HUDEP-2 (cell line): Measurements from ENCODE around the gene CHRNB4.

Experiments used
- DNase-seq, 76 experiments: peaks; one replicate each; lab custom pipeline; 2025; ENCODE audit not compliant: unreplicated experiment in 76 of 76; lab: John Stamatoyannopoulos, UW

Gene CHRNB4

GRCh38 chr15:78671626-78672211 lies 30.7 kb upstream of the CHRNB4 start:
- DNase-seq = peak in 4 of 76 experiments; percentile 1 to 7 (median 2)

DNA sequence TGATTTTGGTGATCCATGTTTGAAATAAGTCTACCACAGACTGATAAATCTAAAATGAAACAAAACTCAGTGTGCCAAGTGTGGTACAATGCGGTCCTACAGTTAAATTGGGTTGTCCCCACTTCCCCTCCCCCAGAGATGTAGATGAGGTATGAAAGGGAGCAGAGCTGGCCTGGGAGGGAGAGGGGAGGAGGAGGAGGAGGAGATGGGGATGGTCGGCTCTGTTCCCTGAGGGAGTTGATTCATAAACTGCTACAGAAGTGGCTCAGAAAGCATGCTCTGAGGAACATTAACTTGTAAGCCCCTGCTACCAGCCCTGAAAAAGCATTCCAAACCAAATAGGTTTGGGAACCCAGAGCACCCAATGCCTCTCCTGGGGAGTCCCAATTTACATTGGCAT lies 28.0 kb upstream of the CHRNB4 start:
- DNase-seq = no peak

GRCh38 chr15:78667578-78668236 lies 26.7 kb upstream of the CHRNB4 start:
- no peak for DNase-seq

DNA sequence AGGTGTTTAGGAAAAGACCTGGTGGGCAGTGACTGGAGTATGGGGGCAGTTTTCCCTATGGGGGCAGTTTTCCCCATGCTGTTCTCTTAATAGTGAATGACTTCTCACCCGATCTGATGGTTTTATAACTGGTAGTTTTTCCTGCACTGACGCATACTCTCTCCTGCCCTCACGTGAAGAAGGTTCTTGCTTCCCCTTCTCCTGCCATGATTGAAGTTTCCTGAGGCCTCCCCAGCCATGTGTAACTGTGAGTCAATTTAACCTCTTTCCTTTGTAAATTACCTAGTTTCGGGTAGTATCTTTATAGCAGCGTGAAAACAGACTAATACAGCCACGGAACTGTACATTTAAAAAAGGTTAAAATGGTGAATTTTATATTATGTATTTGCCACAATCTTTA lies 25.0 kb upstream of the CHRNB4 start:
- DNase-seq = no peak

DNA sequence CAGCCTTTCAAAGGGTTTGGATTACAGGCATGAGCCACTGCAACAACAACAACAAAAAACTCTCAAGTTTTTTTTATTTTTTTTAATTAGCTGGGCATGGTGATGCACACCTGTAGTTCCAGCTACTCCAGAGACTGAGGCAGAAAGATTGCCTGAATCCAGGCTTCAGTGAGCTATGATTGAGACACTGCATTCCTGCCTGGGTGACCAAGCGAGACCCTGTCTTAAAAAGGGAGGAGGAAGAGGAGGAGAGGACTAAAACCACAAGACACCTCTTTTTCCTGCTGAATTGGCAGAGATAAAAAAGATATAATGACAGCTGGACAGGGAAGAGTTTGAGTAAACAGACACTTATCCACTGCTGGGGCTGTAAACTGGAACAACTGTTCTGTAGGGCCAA lies 22.7 kb upstream of the CHRNB4 start:
- DNase-seq = no peak

DNA sequence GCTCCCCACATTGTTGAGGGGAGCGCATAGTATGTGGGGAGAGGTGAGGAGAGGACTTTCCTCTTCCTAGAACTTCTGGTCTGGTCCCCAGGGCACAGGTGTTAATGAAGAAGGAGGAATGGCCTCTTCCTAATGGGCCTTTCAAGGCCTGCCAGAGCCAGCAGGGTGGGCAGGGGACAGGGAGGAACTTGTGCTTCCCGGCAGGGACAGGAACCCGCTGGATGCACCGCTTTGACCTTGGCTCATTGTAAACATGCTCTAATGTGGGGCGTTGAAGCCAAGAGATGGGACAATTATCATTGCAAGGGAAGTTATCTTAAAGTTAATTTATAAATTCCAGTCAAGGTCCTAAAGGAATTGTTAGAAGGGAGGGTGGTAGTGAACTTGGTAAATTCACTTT lies 21.0 kb upstream of the CHRNB4 start:
- DNase-seq = no peak

GRCh38 chr15:78661001-78661400 lies 20.0 kb upstream of the CHRNB4 start:
- no peak for DNase-seq

- no peak for DNase-seq
These were observed 19.6 kb upstream of the CHRNB4 start for GRCh38 chr15:78660584-78660983.

- DNase-seq = no peak
These were observed 17.8 kb upstream of the CHRNB4 start for GRCh38 chr15:78658823-78659222.

DNA sequence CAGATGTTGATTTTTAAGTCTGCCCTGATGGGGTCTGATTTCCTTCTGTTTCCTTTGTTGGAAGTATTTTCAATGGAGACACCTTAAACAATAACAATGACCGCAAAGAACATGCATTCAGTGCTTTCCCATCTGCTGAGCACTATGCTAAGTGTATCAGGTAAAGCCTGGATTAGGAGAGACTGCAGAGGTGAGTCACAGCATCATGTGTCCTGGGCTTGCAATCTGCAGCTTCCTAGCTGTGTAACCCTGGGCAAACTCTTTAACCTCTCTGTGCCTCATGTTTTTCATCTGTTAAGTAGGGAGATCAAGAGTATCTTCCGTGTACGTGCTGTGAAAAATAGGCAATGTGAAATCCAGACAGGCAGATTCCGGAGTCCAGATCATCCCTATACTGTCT lies 13.3 kb upstream of the CHRNB4 start:
- DNase-seq = no peak

DNA sequence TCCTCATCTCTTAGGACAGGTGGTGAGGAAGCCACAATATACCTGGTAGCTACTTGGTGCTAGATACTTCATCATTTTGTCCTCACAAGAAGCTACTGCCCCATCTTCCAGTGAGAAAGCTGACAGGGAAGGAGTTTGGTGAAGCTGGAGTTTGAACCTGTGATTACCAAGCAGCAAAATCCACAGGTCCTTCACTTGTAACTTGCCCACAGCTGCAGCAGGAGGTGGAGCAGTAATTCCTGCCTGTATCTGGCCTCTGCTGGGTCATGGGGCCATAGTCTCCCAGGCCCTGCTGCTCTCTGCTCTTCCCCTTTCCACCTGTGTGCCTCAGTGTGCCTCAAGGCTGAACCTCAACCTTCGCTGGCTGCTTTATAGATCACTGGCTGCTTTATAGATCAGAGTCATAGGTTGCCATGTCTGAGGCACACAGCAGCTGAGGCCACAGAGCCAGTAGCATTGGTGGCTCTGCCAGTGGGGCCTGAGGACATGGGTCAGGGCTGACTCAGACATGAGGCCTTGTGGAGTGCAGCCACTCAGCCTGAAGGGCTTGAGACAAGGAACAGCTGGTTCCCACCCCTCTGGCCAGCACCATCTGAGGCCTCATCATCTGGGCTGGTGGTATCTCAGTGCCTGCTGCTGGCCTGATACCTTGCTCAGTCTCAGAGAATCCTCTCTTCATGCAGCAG lies 11.1 kb upstream of the CHRNB4 start:
- DNase-seq = no peak

DNA sequence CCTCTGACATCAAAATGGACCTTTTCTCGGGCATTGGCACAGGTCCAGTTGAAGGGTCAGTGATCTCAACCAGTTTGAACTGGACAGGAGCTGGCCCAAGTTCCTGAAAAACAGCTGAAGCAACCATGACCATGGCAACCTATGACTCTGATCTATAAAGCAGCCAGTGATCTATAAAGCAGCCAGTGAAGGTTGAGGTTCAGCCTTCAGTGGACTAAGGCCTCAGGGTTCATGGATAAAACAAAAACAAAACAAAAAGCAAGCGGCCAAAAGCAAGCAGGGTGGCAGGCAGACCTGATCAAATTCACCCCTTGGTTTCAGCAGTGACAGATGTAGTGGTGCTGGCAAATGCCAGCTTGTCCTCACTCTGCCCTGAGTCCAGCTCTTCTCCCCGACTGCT lies 10.0 kb upstream of the CHRNB4 start:
- no peak for DNase-seq

GRCh38 chr15:78650022-78650421 lies 9.0 kb upstream of the CHRNB4 start:
- no peak for DNase-seq

- no peak for DNase-seq
These were observed 4.0 kb upstream of the CHRNB4 start for GRCh38 chr15:78645009-78645408.

DNA sequence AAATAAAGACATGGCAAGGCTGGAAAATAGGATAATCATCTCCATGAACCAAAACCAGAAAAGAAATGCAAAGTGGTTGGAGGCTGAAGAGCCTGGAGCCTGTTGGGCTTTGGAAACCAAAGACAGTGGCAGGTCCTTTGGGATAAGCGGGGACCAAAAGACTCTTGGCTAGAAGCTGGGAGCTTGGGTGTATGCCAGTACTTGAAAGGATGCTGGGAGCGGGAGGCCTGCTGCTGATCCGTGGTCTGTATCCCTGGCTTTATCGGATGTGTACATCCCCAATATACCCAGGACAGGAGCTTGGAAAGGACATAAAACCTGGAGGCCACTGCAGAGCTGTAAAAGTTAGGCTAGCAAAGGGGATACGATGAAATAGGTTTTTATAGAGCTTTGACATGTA lies 1.3 kb upstream of the CHRNB4 start:
- DNase-seq = no peak

DNA sequence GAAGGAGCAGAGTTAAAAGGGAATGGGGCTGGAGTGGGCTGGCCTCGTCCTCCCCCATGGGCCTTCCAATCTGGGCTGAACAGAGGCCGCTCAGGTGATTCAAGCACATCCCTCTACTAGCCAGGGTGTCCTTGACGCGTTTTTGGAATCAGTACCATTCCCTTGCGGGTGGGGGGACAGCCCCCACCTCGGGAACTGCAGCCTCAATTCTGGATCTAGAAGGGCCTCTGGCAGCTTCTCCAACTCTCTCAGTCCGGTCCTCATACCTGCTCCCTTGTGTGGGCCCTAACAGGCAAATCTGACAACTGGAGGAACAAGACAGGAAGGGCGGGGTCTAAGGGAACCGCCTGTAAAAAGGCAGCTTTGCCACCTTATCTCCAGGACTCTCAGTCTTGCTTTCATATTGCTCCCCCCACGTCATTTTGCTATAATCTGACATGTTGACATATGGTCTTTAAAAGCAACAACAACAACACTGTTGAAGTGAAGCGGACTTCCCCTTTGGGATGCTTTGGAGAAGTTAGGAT lies 802 bp upstream of the CHRNB4 start:
- peak in 1 of 76 experiments; percentile 6 for DNase-seq

DNA sequence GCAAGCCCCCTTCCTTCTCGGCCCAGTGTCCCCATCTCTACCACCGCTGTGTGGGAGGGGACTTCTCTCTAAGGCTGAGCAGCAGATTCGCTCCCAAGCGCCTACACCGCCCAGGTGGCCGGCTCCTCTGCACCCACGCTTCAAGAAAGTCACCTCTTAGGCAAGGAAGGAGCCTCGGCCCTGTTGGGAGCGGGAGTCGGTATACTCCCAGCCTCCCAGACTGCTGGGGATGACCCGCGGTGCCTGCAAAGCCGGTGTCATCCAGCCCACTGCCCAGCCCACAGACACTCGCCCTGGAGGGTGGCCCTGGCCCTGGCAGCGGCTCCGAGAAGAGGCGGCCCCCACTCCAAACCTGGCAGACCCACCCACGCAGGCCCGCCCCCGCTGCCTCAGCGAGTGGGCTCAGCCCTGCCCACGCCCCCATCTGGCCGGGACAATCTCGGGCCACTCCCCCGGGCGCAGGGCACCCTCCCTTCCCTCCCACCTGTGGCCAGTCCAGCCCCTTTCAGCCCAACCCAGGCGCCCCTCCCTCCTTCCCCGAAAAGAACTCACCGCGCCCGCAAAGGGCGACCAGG lies 396 bp downstream of the CHRNB4 start:
- peak in 3 of 76 experiments; percentile 6 to 25 (median 14) for DNase-seq

DNA sequence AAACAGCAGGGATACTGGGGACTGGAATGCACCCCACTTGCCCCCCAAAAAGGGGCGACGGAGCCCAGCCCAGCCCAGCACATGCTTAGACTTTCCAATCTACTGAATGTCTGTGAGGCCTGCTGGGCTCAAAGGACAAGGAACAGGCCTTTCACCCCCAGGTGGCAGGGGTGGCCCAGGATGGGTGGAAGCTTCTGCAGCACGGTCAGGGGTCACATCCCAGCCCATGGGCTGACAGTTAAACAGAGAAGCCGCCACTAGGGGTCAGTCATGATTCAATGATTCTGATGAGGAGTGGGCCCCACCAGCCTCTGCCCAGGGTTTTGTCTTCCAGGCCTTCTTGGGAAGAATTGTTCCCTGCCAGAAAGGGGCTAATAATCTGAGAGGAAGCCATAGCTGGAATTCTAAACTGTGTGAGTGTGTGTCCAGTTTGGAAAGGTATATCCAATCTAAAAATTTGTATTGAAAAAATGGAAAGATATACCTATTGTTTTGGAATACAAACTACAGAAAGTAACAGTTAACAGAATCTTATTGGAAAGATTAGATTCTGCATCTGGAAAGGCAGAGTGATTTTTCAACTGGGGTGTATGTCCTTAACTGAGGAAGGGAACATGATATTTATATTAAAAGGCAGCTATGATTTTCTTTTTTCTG lies 2.2 kb downstream of the CHRNB4 start:
- DNase-seq = peak in 31 of 76 experiments; percentile 1 to 56 (median 16)

DNA sequence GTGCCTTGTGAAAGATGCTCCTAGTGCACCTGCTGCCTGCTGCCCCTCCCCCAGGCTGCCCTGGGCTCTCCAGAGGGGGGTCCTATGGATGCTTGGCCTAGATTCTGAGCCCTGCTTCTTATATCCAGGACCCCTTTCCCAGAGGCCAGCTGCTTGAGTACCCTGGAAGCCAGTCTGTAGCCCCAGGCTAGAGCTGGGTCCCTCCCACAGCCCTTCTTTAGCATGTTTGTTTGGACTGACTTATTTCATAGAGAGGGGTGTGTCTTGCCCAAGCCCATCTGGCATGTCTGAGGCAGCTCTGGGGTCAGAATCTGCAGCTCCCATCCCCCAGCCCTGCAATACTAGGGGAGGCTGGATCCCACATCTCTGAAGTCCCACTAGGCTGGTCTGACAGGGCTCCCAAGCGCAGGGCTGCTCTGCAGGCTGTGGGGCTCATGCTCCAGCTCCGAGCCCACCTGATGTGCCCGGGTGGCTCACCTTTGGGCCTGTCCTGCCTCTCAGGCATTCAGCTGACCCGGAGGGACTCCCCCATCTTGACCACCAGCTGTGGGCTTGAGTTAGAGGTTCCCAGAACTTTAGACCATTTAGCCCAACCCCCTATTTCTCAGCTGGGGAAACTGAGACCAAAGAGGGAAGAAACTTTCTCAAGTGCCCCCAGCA lies 3.1 kb downstream of the CHRNB4 start:
- no peak for DNase-seq

DNA sequence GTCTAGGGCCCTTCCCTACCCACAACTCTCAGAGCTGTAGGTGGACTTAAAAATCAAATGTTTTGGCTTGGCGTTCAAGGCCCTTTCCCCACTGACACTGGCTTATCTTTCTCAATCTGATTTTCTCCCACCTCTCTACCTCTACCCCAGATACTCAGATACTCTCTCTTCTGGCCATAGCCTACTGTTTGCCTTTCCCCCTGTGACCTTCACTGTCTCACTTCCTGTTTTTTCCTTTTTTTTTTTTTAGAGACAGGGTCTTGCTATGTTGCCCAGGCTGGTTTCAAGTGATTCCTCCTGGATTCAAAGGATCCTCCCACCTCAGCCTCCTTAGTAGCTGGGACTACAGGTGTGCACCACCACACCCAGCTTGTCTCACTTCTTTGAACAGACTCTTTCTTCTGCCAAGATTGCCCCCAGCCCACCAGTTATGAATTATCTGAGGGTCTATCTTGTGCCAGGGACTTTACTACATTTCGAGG lies 4.6 kb downstream of the CHRNB4 start:
- DNase-seq = no peak
